HCT116 (cell line): ENCODE data around the gene TOP3B.

Experiments
- ELF1 ChIP-seq: IDR thresholded peaks from 2 replicates; pipeline ENCODE4 v1.6.1; 2012; ENCODE audit warnings: low read depth, borderline replicate concordance
- EZH2 ChIP-seq: fragments of 200-600 bp; sonication (generic); IDR thresholded peaks from 2 replicates; pipeline ENCODE4 v1.6.1; 2017; ENCODE audit warnings: antibody characterized with exemption, mixed run types
- MAX ChIP-seq: IDR thresholded peaks from 2 replicates; pipeline ENCODE4 v1.6.1; 2012
- POLR2A ChIP-seq: IDR thresholded peaks from 2 replicates; pipeline ENCODE4 v1.7.0; 2011; ENCODE audit warnings: borderline replicate concordance; ENCODE audit not compliant: insufficient read depth, insufficient read length; ENCODE audit errors: extremely low read depth
- POLR2AphosphoS5 ChIP-seq: IDR thresholded peaks from 2 replicates; pipeline ENCODE4 v1.6.1; 2011; ENCODE audit warnings: mild to moderate bottlenecking, low read depth, low read length, moderate library complexity
- TCF7L2 ChIP-seq: IDR thresholded peaks from 2 replicates; pipeline ENCODE4 v1.7.0; 2011; ENCODE audit warnings: borderline replicate concordance, inconsistent platforms; ENCODE audit not compliant: insufficient read depth, insufficient read length; ENCODE audit errors: extremely low read depth
- TF ChIP-seq, protein P1 (sequence below), 3 experiments: fragments of 200-600 bp in 1 of 3; sonication (generic) in 1 of 3; IDR thresholded peaks in 2 of 3; conservative IDR thresholded peaks in 1 of 3; 2 replicates each; pipeline ENCODE4 v1.5.1; 2012 to 2017; ENCODE audit warnings: low read depth in 2 of 3, low read length in 2 of 3, antibody characterized with exemption in 1 of 3, borderline replicate concordance in 1 of 3, control low read depth in 1 of 3, mild to moderate bottlenecking in 1 of 3, mixed read lengths in 1 of 3, mixed run types in 1 of 3, moderate library complexity in 1 of 3; ENCODE audit not compliant: insufficient read depth in 1 of 3

DNA sequence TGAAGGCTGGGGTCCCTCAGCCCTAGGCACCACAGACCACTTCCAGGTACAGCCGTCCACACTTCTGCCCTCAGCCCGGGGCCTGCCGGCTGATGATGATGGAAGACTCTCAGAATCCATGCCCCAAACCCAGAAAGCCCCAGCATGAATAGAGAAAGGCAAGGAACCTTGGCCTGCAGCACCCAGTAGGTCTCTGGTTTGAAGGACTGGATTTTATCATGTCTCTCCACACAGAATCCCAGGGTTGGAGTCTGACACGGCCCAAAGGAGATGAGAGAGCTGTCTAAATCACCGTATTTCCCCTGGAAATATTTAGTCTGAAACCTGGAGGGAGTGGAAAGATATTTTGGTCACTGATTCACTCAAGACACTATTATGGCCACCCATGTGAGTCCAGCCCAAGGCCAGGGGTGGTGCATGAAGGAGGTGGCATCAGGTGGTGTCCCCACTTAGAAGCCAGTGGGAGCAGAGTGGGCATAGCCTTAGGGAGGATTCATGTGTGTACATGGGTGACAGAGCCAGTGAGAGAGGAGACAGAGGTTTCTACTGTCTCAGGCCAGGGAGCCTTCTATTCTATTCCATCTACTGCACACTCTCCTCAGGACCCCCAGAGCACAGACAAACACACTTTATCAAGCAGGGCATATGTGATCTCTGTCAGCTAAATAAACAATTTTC lies 14.0 kb downstream of the TOP3B start:
- TF ChIP-seq TCF7L2 (no peak), EZH2 (no peak), MAX (no peak), POLR2A (no peak), POLR2AphosphoS5 (no peak), ELF1 (no peak)
- TF ChIP-seq, protein P1, sequence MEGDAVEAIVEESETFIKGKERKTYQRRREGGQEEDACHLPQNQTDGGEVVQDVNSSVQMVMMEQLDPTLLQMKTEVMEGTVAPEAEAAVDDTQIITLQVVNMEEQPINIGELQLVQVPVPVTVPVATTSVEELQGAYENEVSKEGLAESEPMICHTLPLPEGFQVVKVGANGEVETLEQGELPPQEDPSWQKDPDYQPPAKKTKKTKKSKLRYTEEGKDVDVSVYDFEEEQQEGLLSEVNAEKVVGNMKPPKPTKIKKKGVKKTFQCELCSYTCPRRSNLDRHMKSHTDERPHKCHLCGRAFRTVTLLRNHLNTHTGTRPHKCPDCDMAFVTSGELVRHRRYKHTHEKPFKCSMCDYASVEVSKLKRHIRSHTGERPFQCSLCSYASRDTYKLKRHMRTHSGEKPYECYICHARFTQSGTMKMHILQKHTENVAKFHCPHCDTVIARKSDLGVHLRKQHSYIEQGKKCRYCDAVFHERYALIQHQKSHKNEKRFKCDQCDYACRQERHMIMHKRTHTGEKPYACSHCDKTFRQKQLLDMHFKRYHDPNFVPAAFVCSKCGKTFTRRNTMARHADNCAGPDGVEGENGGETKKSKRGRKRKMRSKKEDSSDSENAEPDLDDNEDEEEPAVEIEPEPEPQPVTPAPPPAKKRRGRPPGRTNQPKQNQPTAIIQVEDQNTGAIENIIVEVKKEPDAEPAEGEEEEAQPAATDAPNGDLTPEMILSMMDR (IDR thresholded peaks at IDR 0.05 in 2 of 3, conservative IDR thresholded peaks at IDR 0.05 in 1 of 3; ENCODE audit: borderline replicate concordance in 1 of 3, insufficient read depth in 1 of 3, low read depth in 2 of 3, low read length in 2 of 3), result no peak
